ENCODE results near the gene NACC2.

DNA sequence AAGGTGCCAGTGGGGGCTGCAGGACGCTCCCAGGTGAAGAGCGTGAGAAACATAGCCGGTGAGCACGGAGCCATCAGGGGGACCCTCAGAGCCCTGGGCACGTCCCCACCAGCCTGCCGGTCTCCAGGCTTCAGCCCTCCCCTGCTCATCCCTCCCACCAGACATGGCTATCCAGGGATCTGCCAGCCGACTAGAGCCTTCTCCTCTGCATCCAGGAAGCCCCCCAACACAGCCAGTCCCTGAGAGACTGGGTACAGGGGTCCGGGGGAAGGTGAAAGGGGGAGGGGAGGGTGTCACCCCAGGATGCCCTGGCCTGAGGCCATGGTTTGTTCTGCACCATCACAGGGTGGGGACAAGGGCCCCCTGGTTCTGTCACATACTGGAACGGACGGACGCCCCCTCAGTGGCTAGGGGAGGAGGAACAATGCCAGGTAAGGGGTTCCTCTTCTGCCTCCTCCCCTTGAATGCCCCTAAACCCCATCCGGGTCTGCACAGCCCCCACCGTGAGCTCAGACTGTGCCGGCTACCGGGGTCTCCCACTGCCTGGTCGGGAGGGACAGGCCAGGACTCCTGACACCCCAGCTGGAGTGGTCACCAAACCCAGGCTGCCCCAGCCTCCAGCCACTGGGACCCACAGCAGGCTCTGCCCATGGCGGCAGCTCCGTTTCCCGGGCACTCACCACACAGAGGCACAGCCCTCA lies 34.3 kb downstream of the NACC2 start:
- TF ChIP-seq POLR2A (IDR thresholded peaks at IDR 0.05) = no peak
- TF ChIP-seq EP300 (IDR thresholded peaks at IDR 0.05) = no peak
